HEK293 (cell line): Measurements from ENCODE around the gene NCKAP5.
"Not testable (repeated sequence)": the region's sequence is repeated elsewhere in the genome, so short reads cannot be mapped to it uniquely, and the experiment has no call there.

Source experiments
- CTCF ChIA-PET: fragments of 350-600 bp; formaldehyde crosslinking; extraction: SDS; loops from one replicate; lab custom pipeline; 2021; ENCODE audit warnings: antibody characterized with exemption; lab: Yijun Ruan, JAX
- POLR2A ChIA-PET: fragments of 300-600 bp; formaldehyde crosslinking; extraction: SDS; loops from one replicate; lab custom pipeline; 2020; ENCODE audit warnings: antibody characterized with exemption, inconsistent platforms; lab: Yijun Ruan, JAX
- H3K27ac ChIP-seq: fragments of 200-500 bp; sonication (Bioruptor generic); 2 replicates; pipeline ENCODE4 v1.5.1; 2014; ENCODE audit warnings: low read depth, low read length, control low read depth, inconsistent platforms; ENCODE audit errors: extremely low read depth
- H3K36me3 ChIP-seq, 2 experiments: fragments of 200-500 bp in 1 of 2; sonication (Bioruptor generic) in 1 of 2; 1 replicate in 1 of 2; 2 replicates in 1 of 2; pipeline ENCODE4 v1.5.1; 2014 to 2017; ENCODE audit warnings: inconsistent platforms in 2 of 2, low read length in 2 of 2; ENCODE audit not compliant: control insufficient read depth in 2 of 2, insufficient read depth in 1 of 2
- H3K4me1 ChIP-seq: fragments of 200-500 bp; sonication (Bioruptor generic); 2 replicates; pipeline ENCODE4 v1.5.1; 2014; ENCODE audit warnings: mild to moderate bottlenecking, low read length, inconsistent platforms; ENCODE audit not compliant: control insufficient read depth, insufficient read depth
- H3K4me3 ChIP-seq: 2 replicates; pipeline ENCODE4 v1.5.1; 2011; ENCODE audit warnings: low read depth, mild to moderate bottlenecking, control low read depth, low read length, moderate library complexity
- H3K9me3 ChIP-seq: fragments of 200-500 bp; sonication (Bioruptor generic); 2 replicates; pipeline ENCODE4 v1.5.1; 2014; ENCODE audit warnings: low read depth, low read length, inconsistent platforms; ENCODE audit not compliant: control insufficient read depth, insufficient read depth
- ATF2 ChIP-seq: fragments of 450-650 bp; formaldehyde crosslinking; IDR thresholded peaks from 2 replicates; pipeline ENCODE4 v1.5.1; 2016; ENCODE audit warnings: missing biosample characterization, missing genetic modification characterization, low read depth
- HOXA7 ChIP-seq: sonication (generic); formaldehyde crosslinking; IDR thresholded peaks from 2 replicates; pipeline ENCODE4 v1.8.1; 2022; ENCODE audit warnings: missing genetic modification reagents, borderline replicate concordance
- KLF17 ChIP-seq: fragments of 450-650 bp; formaldehyde crosslinking; IDR thresholded peaks from 2 replicates; pipeline ENCODE4 v1.5.1; 2016; ENCODE audit warnings: missing biosample characterization, missing genetic modification characterization
- PRDM4 ChIP-seq: fragments of 450-650 bp; formaldehyde crosslinking; IDR thresholded peaks from 2 replicates; pipeline ENCODE4 v1.5.1; 2017; ENCODE audit warnings: missing biosample characterization, missing genetic modification characterization
- REST ChIP-seq: fragments of 450-650 bp; formaldehyde crosslinking; IDR thresholded peaks from 2 replicates; pipeline ENCODE4 v1.5.1; 2016; ENCODE audit warnings: missing biosample characterization, missing genetic modification characterization
- SP7 ChIP-seq: fragments of 450-650 bp; formaldehyde crosslinking; IDR thresholded peaks from 2 replicates; pipeline ENCODE4 v1.5.1; 2016; ENCODE audit warnings: missing biosample characterization, missing genetic modification characterization
- ZBTB11 ChIP-seq: fragments of 450-650 bp; formaldehyde crosslinking; conservative IDR thresholded peaks from 2 replicates; pipeline ENCODE4 v1.5.1; 2016; ENCODE audit warnings: low read depth, missing biosample characterization, missing genetic modification characterization
- ZBTB17 ChIP-seq: fragments of 450-650 bp; formaldehyde crosslinking; IDR thresholded peaks from 2 replicates; pipeline ENCODE4 v1.5.1; 2016; ENCODE audit warnings: missing biosample characterization, missing genetic modification characterization
- ZBTB8A ChIP-seq: fragments of 450-650 bp; formaldehyde crosslinking; IDR thresholded peaks from 2 replicates; pipeline ENCODE4 v1.5.1; 2016; ENCODE audit warnings: missing biosample characterization, missing genetic modification characterization
- ZFP3 ChIP-seq: fragments of 450-650 bp; formaldehyde crosslinking; IDR thresholded peaks from 2 replicates; pipeline ENCODE4 v1.5.1; 2016; ENCODE audit warnings: low read depth, missing biosample characterization, missing genetic modification characterization
- ZNF114 ChIP-seq: fragments of 450-650 bp; formaldehyde crosslinking; IDR thresholded peaks from 2 replicates; pipeline ENCODE4 v1.5.0; 2017; ENCODE audit warnings: missing biosample characterization, missing genetic modification characterization
- ZNF132 ChIP-seq: fragments of 450-650 bp; formaldehyde crosslinking; IDR thresholded peaks from 2 replicates; pipeline ENCODE4 v1.5.1; 2017; ENCODE audit warnings: missing biosample characterization, missing genetic modification characterization, borderline replicate concordance
- ZNF23 ChIP-seq: fragments of 450-650 bp; formaldehyde crosslinking; IDR thresholded peaks from 2 replicates; pipeline ENCODE4 v1.5.1; 2016; ENCODE audit warnings: missing biosample characterization, missing genetic modification characterization, borderline replicate concordance
- ZNF341 ChIP-seq: fragments of 450-650 bp; formaldehyde crosslinking; IDR thresholded peaks from 2 replicates; pipeline ENCODE4; 2016; ENCODE audit warnings: low read depth, missing biosample characterization, missing genetic modification characterization
- ZNF37A ChIP-seq: fragments of 450-650 bp; IDR thresholded peaks from 2 replicates; pipeline ENCODE4 v1.5.1; 2018; ENCODE audit warnings: missing biosample characterization, missing genetic modification characterization
- ZNF544 ChIP-seq: fragments of 450-650 bp; formaldehyde crosslinking; IDR thresholded peaks from 2 replicates; pipeline ENCODE4 v1.5.0; 2017; ENCODE audit warnings: missing biosample characterization, missing genetic modification characterization
- ZNF624 ChIP-seq: fragments of 450-650 bp; formaldehyde crosslinking; IDR thresholded peaks from 2 replicates; pipeline ENCODE4 v1.5.1; 2017; ENCODE audit warnings: missing biosample characterization, missing genetic modification characterization

NCKAP5 gene

GRCh38 chr2:133521146-133521745 lies 47.0 kb downstream of the NCKAP5 start:
- no peaks in the 10 kb centered on the region for H3K36me3 ChIP-seq
- POLR2A ChIA-PET: no interaction called here
- no peaks in the 10 kb centered on the region for H3K4me1 ChIP-seq
- CTCF ChIA-PET: no interaction called here
- H3K4me3 ChIP-seq: no peak overlapping the region
- no peaks in the 10 kb centered on the region for H3K9me3 ChIP-seq
- H3K27ac ChIP-seq: no peak overlapping the region
- TF ChIP-seq ATF2 (tag by site-specific recombination) (no peak), ZNF132 (tag by site-specific recombination) (no peak), ZBTB17 (tag by site-specific recombination) (no peak), PRDM4 (no peak), ZFP3 (tag by site-specific recombination) (no peak), SP7 (tag by site-specific recombination) (no peak), ZNF37A (no peak), ZNF114 (tag by site-specific recombination) (no peak), HOXA7 (CRISPR knock-in tag) (no peak)

GRCh38 chr2:133519677-133520076 lies 48.6 kb downstream of the NCKAP5 start:
- H3K4me1 ChIP-seq, H3K36me3 ChIP-seq, H3K4me3 ChIP-seq, H3K27ac ChIP-seq, POLR2A ChIA-PET, H3K9me3 ChIP-seq: not testable (repeated sequence)
- CTCF ChIA-PET: interaction anchor here (0.6 to 1.4 kb wide), 12 partner anchors 9 to 918 kb away, joined by 3 to 4 read pairs (median 3); no protein-coding TSS in a partner anchor

- TF ChIP-seq ZNF341: no peak
- TF ChIP-seq ZNF624: no peak
- no peak for TF ChIP-seq ZNF544 (tag by site-specific recombination)
- TF ChIP-seq KLF17 (tag by site-specific recombination): no peak
- no peak for TF ChIP-seq REST (tag by site-specific recombination)
- TF ChIP-seq ZNF23 (tag by site-specific recombination): no peak
- no peak for TF ChIP-seq ZBTB11 (tag by site-specific recombination)
- no peak for TF ChIP-seq SP7 (tag by site-specific recombination)
- no peak for TF ChIP-seq ZBTB8A (tag by site-specific recombination)
- TF ChIP-seq, all 188 proteins: peak for 0
- Histone ChIP-seq H3K9me3 (no peaks in the 10 kb centered on the region), H3K4me1 (no peaks in the 10 kb centered on the region), H3K36me3 (no peaks in the 10 kb centered on the region), H3K4me3 (no peak overlapping the region), H3K27ac (no peak overlapping the region)
- ChIA-PET CTCF (interaction anchor here (0.6 to 1.0 kb wide), 4 partner anchors 9 to 261 kb away, joined by 3 to 4 read pairs (median 3); no protein-coding TSS in a partner anchor), POLR2A (no interaction called here)
Observed at GRCh38 chr2:133518700-133519344, 49.4 kb downstream of the NCKAP5 start.
